Measurements from ENCODE around the gene GRHL1.

DNA sequence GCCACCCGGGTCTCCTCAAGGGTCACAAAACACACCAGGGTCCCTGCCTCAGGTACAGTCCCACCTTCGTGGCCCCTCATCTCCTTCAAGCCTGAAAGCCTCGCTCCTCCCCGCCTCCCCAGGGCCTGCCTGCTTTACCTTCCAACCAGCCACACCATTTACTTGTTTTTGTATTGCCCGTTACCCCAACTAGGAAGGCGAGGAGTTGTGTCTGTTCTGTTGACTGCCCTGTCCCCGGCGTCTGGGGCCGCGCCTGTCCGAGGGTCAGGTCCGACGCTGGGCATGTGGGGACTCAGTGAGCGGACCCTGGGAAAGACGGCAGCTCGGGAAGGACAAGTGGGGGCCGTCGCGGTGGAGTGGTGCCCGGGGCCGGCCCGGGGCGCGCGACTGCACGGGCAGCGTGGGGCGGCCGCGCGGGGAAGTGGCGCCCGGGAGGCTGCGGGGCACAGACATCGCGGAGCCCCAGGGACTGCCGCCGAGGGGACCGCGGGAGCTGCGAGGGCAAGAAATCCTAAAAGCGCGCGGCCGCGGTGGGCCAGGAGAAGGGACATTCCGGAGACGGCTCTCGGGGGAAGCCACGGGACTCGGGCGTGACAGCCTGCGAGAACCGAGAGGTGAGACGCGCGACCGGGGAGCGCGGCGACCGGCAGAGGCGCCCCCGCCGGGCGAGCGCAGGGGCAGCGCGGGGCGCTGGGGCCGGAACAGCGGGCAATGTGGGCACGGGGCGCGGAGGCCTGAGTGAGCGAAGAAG lies 797 bp upstream of the GRHL1 start:
- TF ChIP-seq CTCF (IDR thresholded peaks at IDR 0.05) (peak in 1 of 2 donors; percentile 28), POLR2A (IDR thresholded peaks at IDR 0.05) (no peak), EP300 (IDR thresholded peaks at IDR 0.05) (no peak)

Data from suprapubic skin (tissue), 3 donors.